ENCODE data around the gene MLC1.

The MLC1 gene

DNA sequence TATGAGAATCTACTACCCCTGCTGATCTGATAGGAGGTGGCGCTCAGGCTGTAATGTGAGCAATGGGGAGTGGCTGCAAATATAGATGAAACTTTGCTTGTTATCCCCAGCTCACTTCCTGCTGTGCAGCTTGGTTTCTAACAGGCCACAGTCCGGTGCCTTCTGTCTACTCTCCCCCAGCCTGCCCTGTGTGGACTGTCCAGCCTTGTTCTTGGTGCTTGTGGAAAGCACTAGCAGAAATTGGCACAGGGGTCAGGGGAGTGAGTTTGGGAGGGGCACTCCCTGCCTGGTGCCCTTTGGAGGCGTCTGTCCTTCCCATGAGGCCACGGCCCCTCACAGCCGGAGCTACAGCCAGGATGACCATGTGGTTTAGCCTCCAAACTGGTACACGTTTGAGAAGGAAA is 18.9 kb upstream of the MLC1 start:
- no peaks in the 10 kb centered on the region for H3K36me3 ChIP-seq (ENCODE audit: control insufficient read depth in 2 of 2, insufficient read depth in 2 of 2, low read length in 2 of 2)

DNA sequence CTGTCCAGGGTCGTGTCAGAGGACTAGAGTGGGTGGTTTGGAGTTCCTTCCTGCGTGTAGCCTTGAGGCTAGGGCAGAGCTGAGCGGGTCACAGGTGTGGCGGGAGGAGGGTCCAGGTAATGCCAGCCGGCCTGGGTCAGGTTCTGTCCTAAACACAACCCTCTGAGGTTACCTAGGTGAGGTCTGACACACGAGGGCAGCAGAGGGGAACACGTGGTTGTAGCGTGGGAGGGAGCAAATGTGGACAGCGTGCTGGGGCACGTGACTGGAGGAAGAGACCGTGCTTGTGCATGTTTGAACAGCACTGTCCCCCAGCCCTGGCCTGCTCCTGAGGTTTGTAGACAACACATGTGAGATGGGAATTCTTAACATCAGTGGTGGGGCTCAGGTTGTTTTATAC is 17.7 kb upstream of the MLC1 start:
- Histone ChIP-seq H3K9me3 (ENCODE audit: control insufficient read depth in 2 of 2, low read length in 2 of 2) (no peaks in the 10 kb centered on the region), H3K27ac (ENCODE audit: low read depth in 2 of 2, low read length in 2 of 2) (no peak overlapping the region), H3K9ac (ENCODE audit: low read depth in 1 of 2, low read length in 2 of 2) (no peak overlapping the region), H3K4me1 (ENCODE audit: control insufficient read depth in 2 of 2, insufficient read depth in 2 of 2, low read length in 2 of 2) (no peaks in the 10 kb centered on the region), H3K36me3 (ENCODE audit: control insufficient read depth in 2 of 2, insufficient read depth in 2 of 2, low read length in 2 of 2) (no peaks in the 10 kb centered on the region), H3K27me3 (ENCODE audit: control insufficient read depth in 2 of 2, insufficient read depth in 2 of 2, low read length in 2 of 2) (peaks cover 0 to 3% of the 10 kb centered on the region in 2 donors), H3K4me3 (ENCODE audit: low read length in 2 of 2) (no peak overlapping the region)

More for the DNA sequence above, 18.9 kb upstream of the MLC1 start:
- Histone ChIP-seq H3K27ac (ENCODE audit: low read depth in 2 of 2, low read length in 2 of 2) (no peak overlapping the region), H3K4me3 (ENCODE audit: low read length in 2 of 2) (no peak overlapping the region), H3K4me1 (ENCODE audit: control insufficient read depth in 2 of 2, insufficient read depth in 2 of 2, low read length in 2 of 2) (no peaks in the 10 kb centered on the region), H3K27me3 (ENCODE audit: control insufficient read depth in 2 of 2, insufficient read depth in 2 of 2, low read length in 2 of 2) (peaks cover 0 to 3% of the 10 kb centered on the region in 2 donors), H3K9ac (ENCODE audit: low read depth in 1 of 2, low read length in 2 of 2) (no peak overlapping the region), H3K9me3 (ENCODE audit: control insufficient read depth in 2 of 2, low read length in 2 of 2) (no peaks in the 10 kb centered on the region)

DNA sequence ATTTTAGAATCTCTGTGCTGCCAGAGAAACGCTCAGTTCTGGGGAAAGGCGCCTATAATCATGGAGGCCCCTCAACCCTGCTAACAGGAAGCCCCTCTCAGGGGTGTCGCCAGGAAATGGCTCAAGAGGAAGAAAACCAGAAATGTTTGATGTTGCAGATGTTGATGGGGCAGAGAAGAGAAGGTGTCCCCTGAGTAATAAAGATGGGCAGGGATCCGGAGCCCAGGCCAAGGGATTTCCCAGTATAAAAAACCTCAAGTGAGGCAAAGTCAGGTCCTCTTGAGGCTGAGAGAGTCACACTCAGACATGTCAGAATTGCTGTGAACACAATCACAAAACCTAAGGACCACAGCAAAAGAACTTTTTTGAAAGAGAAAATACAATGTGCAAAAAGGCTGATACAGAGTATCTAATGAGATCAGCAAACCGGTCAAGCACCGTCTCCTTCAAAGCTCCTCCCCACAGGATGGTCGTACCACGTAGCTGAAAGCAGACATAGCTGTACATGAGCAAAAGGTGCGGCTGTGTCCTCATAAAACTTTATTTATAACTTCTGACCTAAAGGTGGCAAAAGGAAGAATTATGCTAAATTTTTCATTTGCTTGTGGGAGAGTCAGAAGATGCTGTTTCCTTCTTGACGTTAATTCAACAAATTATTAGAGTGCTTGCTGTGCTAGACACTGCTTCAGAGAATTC is 16.8 kb upstream of the MLC1 start:
- H3K27me3 ChIP-seq (ENCODE audit: control insufficient read depth in 2 of 2, insufficient read depth in 2 of 2, low read length in 2 of 2), result peaks cover 0 to 3% of the 10 kb centered on the region in 2 donors
- no peaks in the 10 kb centered on the region for H3K36me3 ChIP-seq (ENCODE audit: control insufficient read depth in 2 of 2, insufficient read depth in 2 of 2, low read length in 2 of 2)

DNA sequence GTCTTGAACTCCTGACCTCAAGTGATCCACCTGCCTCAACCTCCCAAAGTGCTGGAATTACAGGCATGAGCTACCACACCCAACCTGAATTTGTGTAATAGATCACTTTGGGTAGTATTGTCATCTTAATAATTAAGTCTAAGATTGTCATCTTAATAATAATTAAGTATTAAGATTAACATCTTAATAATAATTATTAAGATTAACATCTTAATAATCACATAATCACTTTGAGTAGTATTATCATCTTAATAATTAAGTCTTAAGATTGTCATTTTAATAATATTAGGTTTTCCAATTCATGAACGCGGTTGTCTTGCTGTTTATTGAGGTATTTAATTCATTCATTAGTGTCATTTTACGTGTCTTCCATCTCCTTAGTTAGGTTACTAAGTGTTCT is 12.8 kb upstream of the MLC1 start:
- Histone ChIP-seq H3K9ac (ENCODE audit: low read depth in 1 of 2, low read length in 2 of 2) (no peak overlapping the region), H3K27me3 (ENCODE audit: control insufficient read depth in 2 of 2, insufficient read depth in 2 of 2, low read length in 2 of 2) (peaks cover 0 to 3% of the 10 kb centered on the region in 2 donors), H3K27ac (ENCODE audit: low read depth in 2 of 2, low read length in 2 of 2) (no peak overlapping the region), H3K36me3 (ENCODE audit: control insufficient read depth in 2 of 2, insufficient read depth in 2 of 2, low read length in 2 of 2) (no peaks in the 10 kb centered on the region), H3K9me3 (ENCODE audit: control insufficient read depth in 2 of 2, low read length in 2 of 2) (no peaks in the 10 kb centered on the region), H3K4me3 (ENCODE audit: low read length in 2 of 2) (no peak overlapping the region), H3K4me1 (ENCODE audit: control insufficient read depth in 2 of 2, insufficient read depth in 2 of 2, low read length in 2 of 2) (no peaks in the 10 kb centered on the region)

More for the DNA sequence above, 16.8 kb upstream of the MLC1 start:
- no peak overlapping the region for H3K4me3 ChIP-seq (ENCODE audit: low read length in 2 of 2)
- H3K27ac ChIP-seq (ENCODE audit: low read depth in 2 of 2, low read length in 2 of 2), result no peak overlapping the region
- no peak overlapping the region for H3K9ac ChIP-seq (ENCODE audit: low read depth in 1 of 2, low read length in 2 of 2)
- H3K9me3 ChIP-seq (ENCODE audit: control insufficient read depth in 2 of 2, low read length in 2 of 2), result no peaks in the 10 kb centered on the region
- no peaks in the 10 kb centered on the region for H3K4me1 ChIP-seq (ENCODE audit: control insufficient read depth in 2 of 2, insufficient read depth in 2 of 2, low read length in 2 of 2)

DNA sequence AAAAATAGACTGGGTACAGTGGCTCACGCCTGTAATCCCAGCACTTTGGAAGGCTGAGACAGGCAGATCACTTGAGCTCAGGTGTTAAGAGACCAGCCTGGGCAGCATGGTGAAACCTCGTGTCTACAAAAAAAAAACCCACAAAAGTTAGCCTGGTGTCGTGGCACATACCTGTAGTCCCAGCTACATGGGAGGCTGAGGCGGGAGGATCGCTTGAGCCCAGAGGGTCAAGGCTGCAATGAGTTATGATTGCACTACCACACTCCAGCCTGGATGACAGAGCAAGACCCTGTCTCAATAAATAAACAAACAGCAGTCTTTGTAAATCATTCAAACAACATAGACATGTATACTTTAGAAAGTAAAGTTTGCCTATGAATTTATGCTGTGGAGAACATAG is 7.1 kb upstream of the MLC1 start:
- H3K9ac ChIP-seq (ENCODE audit: low read depth in 1 of 2, low read length in 2 of 2), result no peak overlapping the region
- H3K4me1 ChIP-seq (ENCODE audit: control insufficient read depth in 2 of 2, insufficient read depth in 2 of 2, low read length in 2 of 2), result no peaks in the 10 kb centered on the region
- H3K36me3 ChIP-seq (ENCODE audit: control insufficient read depth in 2 of 2, insufficient read depth in 2 of 2, low read length in 2 of 2), result no peaks in the 10 kb centered on the region
- no peak overlapping the region for H3K4me3 ChIP-seq (ENCODE audit: low read length in 2 of 2)
- no peak overlapping the region for H3K27ac ChIP-seq (ENCODE audit: low read depth in 2 of 2, low read length in 2 of 2)
- H3K27me3 ChIP-seq (ENCODE audit: control insufficient read depth in 2 of 2, insufficient read depth in 2 of 2, low read length in 2 of 2), result no peaks in the 10 kb centered on the region
- no peaks in the 10 kb centered on the region for H3K9me3 ChIP-seq (ENCODE audit: control insufficient read depth in 2 of 2, low read length in 2 of 2)

DNA sequence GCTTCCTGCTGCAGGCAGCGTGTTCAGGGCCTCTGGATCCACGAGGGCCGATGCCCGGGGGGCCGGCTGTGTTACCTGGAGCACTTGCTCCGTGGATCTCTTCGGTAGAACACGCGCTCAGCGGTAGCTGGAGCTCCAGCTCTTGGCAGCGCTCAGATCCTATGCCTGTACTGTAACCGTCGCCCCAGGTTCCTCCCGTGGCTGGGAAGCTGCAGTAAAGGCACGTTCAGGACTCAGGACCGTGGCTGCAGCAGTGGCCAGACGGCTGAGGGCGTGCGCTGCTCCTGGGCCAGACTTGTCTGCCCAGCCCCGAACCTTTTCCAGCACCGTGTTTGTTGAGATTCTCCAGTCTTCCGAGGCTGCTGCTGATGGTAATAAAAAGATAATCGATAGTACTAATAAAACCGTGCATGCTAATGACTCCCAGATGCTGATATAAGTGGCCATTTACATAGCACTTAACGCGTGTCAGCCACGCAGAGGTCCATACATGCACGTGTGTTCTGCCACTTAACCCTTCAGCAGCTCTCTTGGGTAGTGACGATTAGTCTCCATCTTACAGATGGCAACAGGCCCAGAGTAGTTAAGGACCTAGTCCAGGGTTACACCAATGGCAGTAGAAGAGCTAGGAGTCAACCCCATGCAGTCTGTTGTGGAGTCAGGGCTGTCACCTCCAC is 6.0 kb upstream of the MLC1 start:
- H3K36me3 ChIP-seq (ENCODE audit: control insufficient read depth in 2 of 2, insufficient read depth in 2 of 2, low read length in 2 of 2), result no peaks in the 10 kb centered on the region
- no peaks in the 10 kb centered on the region for H3K4me1 ChIP-seq (ENCODE audit: control insufficient read depth in 2 of 2, insufficient read depth in 2 of 2, low read length in 2 of 2)
- no peaks in the 10 kb centered on the region for H3K27me3 ChIP-seq (ENCODE audit: control insufficient read depth in 2 of 2, insufficient read depth in 2 of 2, low read length in 2 of 2)
- no peak overlapping the region for H3K9ac ChIP-seq (ENCODE audit: low read depth in 1 of 2, low read length in 2 of 2)
- H3K27ac ChIP-seq (ENCODE audit: low read depth in 2 of 2, low read length in 2 of 2), result no peak overlapping the region
- no peaks in the 10 kb centered on the region for H3K9me3 ChIP-seq (ENCODE audit: control insufficient read depth in 2 of 2, low read length in 2 of 2)
- H3K4me3 ChIP-seq (ENCODE audit: low read length in 2 of 2), result no peak overlapping the region

DNA sequence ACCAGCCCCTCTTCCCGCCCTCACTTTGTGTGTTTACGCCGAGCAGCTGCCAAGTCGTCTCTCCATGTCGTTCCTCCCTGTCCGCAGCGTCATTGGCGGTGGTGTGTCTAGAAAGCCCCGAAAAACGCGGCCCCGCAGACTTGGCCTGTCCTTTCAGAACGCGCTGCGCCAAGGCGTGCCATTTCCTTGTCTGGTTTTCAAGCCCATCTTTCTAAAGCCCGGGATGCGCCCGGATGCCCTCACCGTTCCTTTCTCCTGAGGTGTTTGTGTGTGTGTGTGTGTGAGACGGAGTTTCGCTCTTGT is 5.1 kb upstream of the MLC1 start:
- no peaks in the 10 kb centered on the region for H3K9me3 ChIP-seq (ENCODE audit: control insufficient read depth in 2 of 2, low read length in 2 of 2)
- H3K27me3 ChIP-seq (ENCODE audit: control insufficient read depth in 2 of 2, insufficient read depth in 2 of 2, low read length in 2 of 2), result peaks cover 0 to under 1% of the 10 kb centered on the region in 2 donors
- no peaks in the 10 kb centered on the region for H3K4me1 ChIP-seq (ENCODE audit: control insufficient read depth in 2 of 2, insufficient read depth in 2 of 2, low read length in 2 of 2)
- no peak overlapping the region for H3K27ac ChIP-seq (ENCODE audit: low read depth in 2 of 2, low read length in 2 of 2)
- H3K4me3 ChIP-seq (ENCODE audit: low read length in 2 of 2), result no peak overlapping the region
- no peaks in the 10 kb centered on the region for H3K36me3 ChIP-seq (ENCODE audit: control insufficient read depth in 2 of 2, insufficient read depth in 2 of 2, low read length in 2 of 2)
- H3K9ac ChIP-seq (ENCODE audit: low read depth in 1 of 2, low read length in 2 of 2), result no peak overlapping the region

DNA sequence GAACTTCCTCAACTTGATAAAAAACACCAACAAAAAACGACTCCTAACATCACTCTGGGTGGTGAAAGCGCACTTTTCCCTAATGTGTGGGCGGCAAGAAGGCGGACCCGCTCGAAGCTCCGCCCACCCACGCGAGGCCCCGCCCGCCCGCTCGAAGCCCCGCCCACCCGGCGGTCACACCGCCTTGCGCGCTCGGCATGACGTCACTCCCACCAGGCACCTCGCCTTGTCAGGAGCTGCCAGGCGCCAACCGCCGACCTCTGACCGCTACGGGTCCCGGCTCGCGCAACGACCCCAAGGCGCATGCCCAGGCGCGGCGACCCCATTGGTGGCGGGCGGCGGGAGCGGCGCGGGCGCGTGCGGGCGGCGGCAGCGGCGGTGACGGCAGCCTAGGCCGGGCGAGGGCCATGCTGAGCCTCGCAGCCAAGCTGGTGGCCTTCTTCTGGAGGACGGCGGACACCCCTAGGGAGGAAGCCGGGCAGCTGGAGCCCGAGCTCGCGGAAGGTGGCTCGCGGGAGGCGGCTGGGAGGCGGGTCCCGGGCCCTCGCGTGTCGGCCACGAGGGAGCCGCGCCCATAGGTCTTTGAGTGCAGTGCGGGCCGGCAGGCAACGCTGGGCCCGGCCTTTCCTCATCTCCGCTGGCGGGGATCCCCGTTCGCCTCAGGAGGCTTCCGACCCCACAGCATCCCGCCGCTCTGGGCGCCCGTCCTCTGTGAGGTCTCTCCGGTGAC is 4.6 kb upstream of the MLC1 start, which contains the start of gene MOV10L1:
Gene MOV10L1 (plus strand): TSS at position 325 of the 730 bp plus-strand sequence. CDS start 83 bp downstream, at position 408.
- Histone ChIP-seq H3K9me3 (ENCODE audit: control insufficient read depth in 2 of 2, low read length in 2 of 2) (no peaks in the 10 kb centered on the region), H3K4me1 (ENCODE audit: control insufficient read depth in 2 of 2, insufficient read depth in 2 of 2, low read length in 2 of 2) (no peaks in the 10 kb centered on the region), H3K4me3 (ENCODE audit: low read length in 2 of 2) (no peak within 1 kb of the TSS), H3K36me3 (ENCODE audit: control insufficient read depth in 2 of 2, insufficient read depth in 2 of 2, low read length in 2 of 2) (no peaks in the 10 kb centered on the region), H3K27ac (ENCODE audit: low read depth in 2 of 2, low read length in 2 of 2) (no peak within 1 kb of the TSS), H3K9ac (ENCODE audit: low read depth in 1 of 2, low read length in 2 of 2) (no peak within 1 kb of the TSS), H3K27me3 (ENCODE audit: control insufficient read depth in 2 of 2, insufficient read depth in 2 of 2, low read length in 2 of 2) (peaks cover 0 to 5% of the 10 kb centered on the region in 2 donors)

DNA sequence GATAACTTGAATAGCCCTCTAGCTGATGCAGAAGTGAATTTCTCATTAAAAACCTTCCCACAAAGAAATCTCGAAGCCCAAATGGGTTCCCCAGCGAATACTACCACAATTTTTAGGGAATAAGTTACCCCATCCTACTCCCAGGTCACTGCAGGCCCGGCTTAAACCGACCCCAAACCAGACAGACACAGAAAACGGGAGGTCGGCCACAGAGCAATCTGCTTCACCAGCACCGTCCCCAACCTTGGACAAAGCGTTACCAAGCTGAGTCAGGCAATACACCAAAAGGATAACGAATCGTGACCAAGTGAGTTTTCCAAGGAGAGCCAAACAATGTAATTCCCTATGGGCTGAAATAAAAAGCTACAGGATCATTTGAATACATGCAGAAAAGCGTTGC is 4.0 kb upstream of the MLC1 start:
- Histone ChIP-seq H3K27ac (ENCODE audit: low read depth in 2 of 2, low read length in 2 of 2) (no peak overlapping the region), H3K27me3 (ENCODE audit: control insufficient read depth in 2 of 2, insufficient read depth in 2 of 2, low read length in 2 of 2) (peaks cover 0 to 5% of the 10 kb centered on the region in 2 donors), H3K36me3 (ENCODE audit: control insufficient read depth in 2 of 2, insufficient read depth in 2 of 2, low read length in 2 of 2) (no peaks in the 10 kb centered on the region), H3K4me3 (ENCODE audit: low read length in 2 of 2) (no peak overlapping the region), H3K4me1 (ENCODE audit: control insufficient read depth in 2 of 2, insufficient read depth in 2 of 2, low read length in 2 of 2) (no peaks in the 10 kb centered on the region), H3K9me3 (ENCODE audit: control insufficient read depth in 2 of 2, low read length in 2 of 2) (no peaks in the 10 kb centered on the region), H3K9ac (ENCODE audit: low read depth in 1 of 2, low read length in 2 of 2) (no peak overlapping the region)

DNA sequence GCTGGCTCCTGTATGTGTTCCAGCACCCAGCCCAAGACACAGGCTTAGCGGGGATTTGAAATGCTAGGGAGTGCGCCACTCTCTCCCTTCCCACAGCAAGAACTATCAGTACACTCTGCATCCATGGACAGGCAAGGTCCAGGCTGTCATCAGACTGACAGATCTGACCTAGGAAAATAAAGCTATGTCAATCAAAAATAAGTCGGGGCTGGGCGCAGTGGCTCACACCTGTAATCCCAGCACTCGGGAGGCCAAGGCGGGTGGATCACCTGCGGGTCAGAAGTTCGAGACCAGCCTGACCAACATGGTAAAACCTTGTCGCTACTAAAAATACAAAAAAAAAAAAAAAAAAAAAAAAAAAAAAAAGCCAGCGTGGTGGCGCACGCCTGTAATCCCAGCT is 2.9 kb upstream of the MLC1 start:
- no peak overlapping the region for H3K27ac ChIP-seq (ENCODE audit: low read depth in 2 of 2, low read length in 2 of 2)
- no peaks in the 10 kb centered on the region for H3K9me3 ChIP-seq (ENCODE audit: control insufficient read depth in 2 of 2, low read length in 2 of 2)
- H3K4me1 ChIP-seq (ENCODE audit: control insufficient read depth in 2 of 2, insufficient read depth in 2 of 2, low read length in 2 of 2), result no peaks in the 10 kb centered on the region
- peaks cover 0 to 5% of the 10 kb centered on the region in 2 donors for H3K27me3 ChIP-seq (ENCODE audit: control insufficient read depth in 2 of 2, insufficient read depth in 2 of 2, low read length in 2 of 2)
- no peak overlapping the region for H3K4me3 ChIP-seq (ENCODE audit: low read length in 2 of 2)
- no peak overlapping the region for H3K9ac ChIP-seq (ENCODE audit: low read depth in 1 of 2, low read length in 2 of 2)
- no peaks in the 10 kb centered on the region for H3K36me3 ChIP-seq (ENCODE audit: control insufficient read depth in 2 of 2, insufficient read depth in 2 of 2, low read length in 2 of 2)
